ENCODE measurements around the gene PCYT1B. TPM values are rescaled to one million over a fixed set of nuclear protein-coding genes. Genes with fewer than 3 reads are reported as not detected.

Gene PCYT1B
- total RNA-seq, 1 donor from 2014 or later, result 17.3 TPM

Other genes starting within 250 kb of the PCYT1B start
- gene PDK3, start 182.1 kb downstream of the PCYT1B start, total RNA-seq, result 23.4 to 26.0 TPM (median 25.5 TPM) in 3 replicates
- gene POLA1, start 46.6 kb upstream of the PCYT1B start, total RNA-seq, result 30.4 to 33.5 TPM (median 31.6 TPM) in 3 replicates

Data from mesothelial cell of epicardium (in vitro differentiated cells).